ENCODE results near the gene DHX8. TPM values are rescaled to one million over a fixed set of nuclear protein-coding genes. Genes with fewer than 3 reads are reported as not detected.

DHX8 gene
- polyA plus RNA-seq, 1 of the 3 experiments (the other 2 are of a cell fraction) = 31.3 TPM

- H3K9ac ChIP-seq = no peak overlapping the region
- no peak overlapping the region for H3K4me3 ChIP-seq (ENCODE audit: low read depth in 2 of 2, low read length in 1 of 2)
- CTCF ChIA-PET = interaction anchor here (1.0 to 2.5 kb wide), 4 partner anchors 14 to 50 kb away, joined by 3 to 12 read pairs (median 4); partner anchors contain the start of gene DHX8
- H3K9me3 ChIP-seq = no peaks in the 10 kb centered on the region
- no peak overlapping the region for H2AFZ ChIP-seq (ENCODE audit: low read depth)
- H3F3A ChIP-seq (replicated peaks; ENCODE audit: insufficient read depth) = peaks cover 11% of the 10 kb centered on the region
- 53% methylated on average over 3 of the region's 3 CpGs for WGBS (ENCODE audit: low lambda C conversion rate)
- H3K36me3 ChIP-seq (replicated peaks in 1 of 2; ENCODE audit: control insufficient read depth in 1 of 2, insufficient read depth in 2 of 2, low read length in 1 of 2) = no peaks in the 10 kb centered on the region
- POLR2A ChIA-PET = interaction anchor here (0.7 kb wide), 1 partner anchor 17 kb away, joined by 3 read pairs; no protein-coding TSS in a partner anchor
- H3K27ac ChIP-seq (ENCODE audit: low read depth in 2 of 2, low read length in 1 of 2) = peak overlapping the region in 1 of 2 experiments; percentile 34; a peak in 1 of 4 replicates
- no peaks in the 10 kb centered on the region for H4K20me1 ChIP-seq (ENCODE audit: insufficient read depth)
- TF ChIP-seq, protein P1, sequence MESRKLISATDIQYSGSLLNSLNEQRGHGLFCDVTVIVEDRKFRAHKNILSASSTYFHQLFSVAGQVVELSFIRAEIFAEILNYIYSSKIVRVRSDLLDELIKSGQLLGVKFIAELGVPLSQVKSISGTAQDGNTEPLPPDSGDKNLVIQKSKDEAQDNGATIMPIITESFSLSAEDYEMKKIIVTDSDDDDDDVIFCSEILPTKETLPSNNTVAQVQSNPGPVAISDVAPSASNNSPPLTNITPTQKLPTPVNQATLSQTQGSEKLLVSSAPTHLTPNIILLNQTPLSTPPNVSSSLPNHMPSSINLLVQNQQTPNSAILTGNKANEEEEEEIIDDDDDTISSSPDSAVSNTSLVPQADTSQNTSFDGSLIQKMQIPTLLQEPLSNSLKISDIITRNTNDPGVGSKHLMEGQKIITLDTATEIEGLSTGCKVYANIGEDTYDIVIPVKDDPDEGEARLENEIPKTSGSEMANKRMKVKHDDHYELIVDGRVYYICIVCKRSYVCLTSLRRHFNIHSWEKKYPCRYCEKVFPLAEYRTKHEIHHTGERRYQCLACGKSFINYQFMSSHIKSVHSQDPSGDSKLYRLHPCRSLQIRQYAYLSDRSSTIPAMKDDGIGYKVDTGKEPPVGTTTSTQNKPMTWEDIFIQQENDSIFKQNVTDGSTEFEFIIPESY (IDR thresholded peaks at IDR 0.05; ENCODE audit: borderline replicate concordance, low read depth) = no peak
- TF ChIP-seq TAF1 (IDR thresholded peaks at IDR 0.05; ENCODE audit: borderline replicate concordance, low read depth, low read length) = no peak
- TF ChIP-seq, protein P2, sequence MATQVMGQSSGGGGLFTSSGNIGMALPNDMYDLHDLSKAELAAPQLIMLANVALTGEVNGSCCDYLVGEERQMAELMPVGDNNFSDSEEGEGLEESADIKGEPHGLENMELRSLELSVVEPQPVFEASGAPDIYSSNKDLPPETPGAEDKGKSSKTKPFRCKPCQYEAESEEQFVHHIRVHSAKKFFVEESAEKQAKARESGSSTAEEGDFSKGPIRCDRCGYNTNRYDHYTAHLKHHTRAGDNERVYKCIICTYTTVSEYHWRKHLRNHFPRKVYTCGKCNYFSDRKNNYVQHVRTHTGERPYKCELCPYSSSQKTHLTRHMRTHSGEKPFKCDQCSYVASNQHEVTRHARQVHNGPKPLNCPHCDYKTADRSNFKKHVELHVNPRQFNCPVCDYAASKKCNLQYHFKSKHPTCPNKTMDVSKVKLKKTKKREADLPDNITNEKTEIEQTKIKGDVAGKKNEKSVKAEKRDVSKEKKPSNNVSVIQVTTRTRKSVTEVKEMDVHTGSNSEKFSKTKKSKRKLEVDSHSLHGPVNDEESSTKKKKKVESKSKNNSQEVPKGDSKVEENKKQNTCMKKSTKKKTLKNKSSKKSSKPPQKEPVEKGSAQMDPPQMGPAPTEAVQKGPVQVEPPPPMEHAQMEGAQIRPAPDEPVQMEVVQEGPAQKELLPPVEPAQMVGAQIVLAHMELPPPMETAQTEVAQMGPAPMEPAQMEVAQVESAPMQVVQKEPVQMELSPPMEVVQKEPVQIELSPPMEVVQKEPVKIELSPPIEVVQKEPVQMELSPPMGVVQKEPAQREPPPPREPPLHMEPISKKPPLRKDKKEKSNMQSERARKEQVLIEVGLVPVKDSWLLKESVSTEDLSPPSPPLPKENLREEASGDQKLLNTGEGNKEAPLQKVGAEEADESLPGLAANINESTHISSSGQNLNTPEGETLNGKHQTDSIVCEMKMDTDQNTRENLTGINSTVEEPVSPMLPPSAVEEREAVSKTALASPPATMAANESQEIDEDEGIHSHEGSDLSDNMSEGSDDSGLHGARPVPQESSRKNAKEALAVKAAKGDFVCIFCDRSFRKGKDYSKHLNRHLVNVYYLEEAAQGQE (IDR thresholded peaks at IDR 0.05; ENCODE audit: low read depth, low read length) = no peak
- no peak for TF ChIP-seq GATA2 (CRISPR knock-in tag; IDR thresholded peaks at IDR 0.05)
- TF ChIP-seq RXRA (IDR thresholded peaks at IDR 0.05; ENCODE audit: borderline replicate concordance, low read depth) = no peak
- TF ChIP-seq FOXJ3 (CRISPR knock-in tag; IDR thresholded peaks at IDR 0.05) = no peak
- no peak for TF ChIP-seq POLR2AphosphoS5 (IDR thresholded peaks at IDR 0.05; ENCODE audit: low read depth, low read length)
- TF ChIP-seq CHD2 (IDR thresholded peaks at IDR 0.05; ENCODE audit: low read length, partially characterized antibody) = no peak
- no peak for TF ChIP-seq RFX5 (IDR thresholded peaks at IDR 0.05; ENCODE audit: low read length)
- TF ChIP-seq SMC3 (IDR thresholded peaks at IDR 0.05; ENCODE audit: low read depth, low read length) = no peak
- no peak for TF ChIP-seq GABPA (IDR thresholded peaks at IDR 0.05; ENCODE audit: low read depth)
- no peak for TF ChIP-seq YY1 (IDR thresholded peaks at IDR 0.05; ENCODE audit: low read depth)
- TF ChIP-seq TEAD4 (IDR thresholded peaks at IDR 0.05; ENCODE audit: borderline replicate concordance, insufficient read depth) = no peak
- no peak for TF ChIP-seq NFIC (IDR thresholded peaks at IDR 0.05; ENCODE audit: borderline replicate concordance)
- TF ChIP-seq RCOR1 (IDR thresholded peaks at IDR 0.05; ENCODE audit: low read length) = no peak
- TF ChIP-seq CTCF (IDR thresholded peaks at IDR 0.05) = no peak
- TF ChIP-seq, protein P3, sequence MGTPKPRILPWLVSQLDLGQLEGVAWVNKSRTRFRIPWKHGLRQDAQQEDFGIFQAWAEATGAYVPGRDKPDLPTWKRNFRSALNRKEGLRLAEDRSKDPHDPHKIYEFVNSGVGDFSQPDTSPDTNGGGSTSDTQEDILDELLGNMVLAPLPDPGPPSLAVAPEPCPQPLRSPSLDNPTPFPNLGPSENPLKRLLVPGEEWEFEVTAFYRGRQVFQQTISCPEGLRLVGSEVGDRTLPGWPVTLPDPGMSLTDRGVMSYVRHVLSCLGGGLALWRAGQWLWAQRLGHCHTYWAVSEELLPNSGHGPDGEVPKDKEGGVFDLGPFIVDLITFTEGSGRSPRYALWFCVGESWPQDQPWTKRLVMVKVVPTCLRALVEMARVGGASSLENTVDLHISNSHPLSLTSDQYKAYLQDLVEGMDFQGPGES (IDR thresholded peaks at IDR 0.05; ENCODE audit: low read depth, low read length) = no peak
- DNase-seq = no peak
- H3K9me2 ChIP-seq = no peaks in the 10 kb centered on the region
- no peaks in the 10 kb centered on the region for H3K27me3 ChIP-seq (ENCODE audit: insufficient read depth)
- H3K4me1 ChIP-seq (ENCODE audit: control insufficient read depth in 1 of 2, insufficient read depth in 2 of 2, low read depth in 1 of 2, low read length in 1 of 2) = no peaks in the 10 kb centered on the region
- H3K79me2 ChIP-seq (ENCODE audit: insufficient read depth) = no peaks in the 10 kb centered on the region
- H3K4me2 ChIP-seq = no peak overlapping the region
Measured at GRCh38 chr17:43443381-43443780, 40.4 kb upstream of the DHX8 start.

All from SK-N-SH (cell line).